BJ (cell line): ENCODE results near the gene MTMR12. TPM values are rescaled to one million over a fixed set of nuclear protein-coding genes. Genes with fewer than 3 reads are reported as not detected.
A peak's percentile ranks its signal among the peaks of the same experiment; 100 is the strongest.

ENCODE experiments used
- CTCF ChIA-PET: fragments of 350-600 bp; formaldehyde crosslinking; extraction: SDS; loops from one replicate; lab custom pipeline; 2021; ENCODE audit warnings: antibody characterized with exemption, inconsistent platforms; lab: Yijun Ruan, JAX
- POLR2A ChIA-PET: fragments of 300-600 bp; sonication (Branson Sonifier 250); formaldehyde crosslinking; extraction: SDS; loops from one replicate; lab custom pipeline; 2021; ENCODE audit warnings: antibody characterized with exemption; lab: Charles Lee
- DNase-seq: peaks from one replicate; pipeline ENCODE4 v3.0.0-alpha.2; 2011; ENCODE audit warnings: low read depth
- H3K27me3 ChIP-seq: 2 replicates; pipeline ENCODE4 v1.6.0; 2011; ENCODE audit warnings: low read length; ENCODE audit not compliant: control insufficient read depth, insufficient read depth
- H3K36me3 ChIP-seq: 2 replicates; pipeline ENCODE4 v1.5.1; 2011; ENCODE audit warnings: low read length; ENCODE audit not compliant: control insufficient read depth, insufficient read depth
- H3K4me3 ChIP-seq: 2 replicates; pipeline ENCODE4 v1.5.1; 2011; ENCODE audit warnings: low read depth, mild to moderate bottlenecking, control low read depth, low read length
- CTCF ChIP-seq: IDR thresholded peaks from 2 replicates; pipeline ENCODE4 v1.5.1; 2011; ENCODE audit warnings: low read depth, mild to moderate bottlenecking, control low read depth, inconsistent platforms, low read length, moderate library complexity; ENCODE audit not compliant: insufficient read depth
- polyA plus RNA-seq: library from polyadenylated mRNA; depleted of rRNA; stranded (reverse); fragments of >200 nt; gene quantifications from 2 replicates; pipeline ENCODE4 v1.2.3, GENCODE V29; 2011

The MTMR12 gene
- polyA plus RNA-seq, 1 experiment = 11.1 TPM

GRCh38 chr5:32202394-32202793 lies 110.3 kb downstream of the MTMR12 start:
- TF ChIP-seq CTCF = no peak
- CTCF ChIA-PET = interaction anchor here (1.1 kb wide), 2 partner anchors 12 to 128 kb away, joined by 3 to 4 read pairs; no protein-coding TSS in a partner anchor
- POLR2A ChIA-PET = interaction anchor here (0.7 to 1.1 kb wide), 2 partner anchors 28 to 1041 kb away, joined by 3 to 5 read pairs; partner anchors contain the start of gene GOLPH3
- DNase-seq = peak; percentile 29
- Histone ChIP-seq H3K27me3 (peaks cover 1% of the 10 kb centered on the region; the same call in 1 of the 2 replicates), H3K36me3 (no peaks in the 10 kb centered on the region), H3K4me3 (no peak overlapping the region)

GRCh38 chr5:32201122-32201753 lies 111.5 kb downstream of the MTMR12 start:
- Histone ChIP-seq H3K36me3 (no peaks in the 10 kb centered on the region), H3K4me3 (no peak overlapping the region), H3K27me3 (peaks cover 1% of the 10 kb centered on the region; the same call in 1 of the 2 replicates)
- ChIA-PET POLR2A (no interaction called here), CTCF (no interaction called here)
- TF ChIP-seq CTCF = no peak
- DNase-seq = no peak

- CTCF ChIA-PET = no interaction called here
- POLR2A ChIA-PET = no interaction called here
- no peak overlapping the region for H3K4me3 ChIP-seq
- no peaks in the 10 kb centered on the region for H3K36me3 ChIP-seq
- H3K27me3 ChIP-seq = 0 out of 2 replicates have a peak, but pooled peaks cover 1% of the 10 kb centered on the region
- DNase-seq = no peak
- no peak for TF ChIP-seq CTCF
Observed at GRCh38 chr5:32197032-32197431, 115.7 kb downstream of the MTMR12 start.

GRCh38 chr5:32195265-32195664 lies 117.5 kb downstream of the MTMR12 start:
- H3K36me3 ChIP-seq = no peaks in the 10 kb centered on the region
- ChIA-PET POLR2A (no interaction called here), CTCF (no interaction called here)
- H3K27me3 ChIP-seq = 0 out of 2 replicates have a peak, but pooled peaks cover 1% of the 10 kb centered on the region
- no peak overlapping the region for H3K4me3 ChIP-seq
- TF ChIP-seq CTCF = no peak
- no peak for DNase-seq

GRCh38 chr5:32193591-32193990 lies 119.1 kb downstream of the MTMR12 start:
- ChIA-PET POLR2A (no interaction called here), CTCF (interaction anchor here (0.7 kb wide), 1 partner anchor 17 kb away, joined by 3 read pairs; no protein-coding TSS in a partner anchor)

More at GRCh38 chr5:32193591-32193990, 119.1 kb downstream of the MTMR12 start:
- TF ChIP-seq CTCF = no peak
- H3K36me3 ChIP-seq = no peaks in the 10 kb centered on the region
- peak overlapping the region; percentile 14 for H3K4me3 ChIP-seq
- DNase-seq = no peak
- H3K27me3 ChIP-seq = 0 out of 2 replicates have a peak, but pooled peaks cover 1% of the 10 kb centered on the region
